ENCODE results near the gene FTSJ1.

FTSJ1 gene

GRCh38 chrX:48504261-48504660 lies 28.3 kb downstream of the FTSJ1 start:
- no peak overlapping the region for H3K9ac ChIP-seq (ENCODE audit: low read length)
- peaks cover 0 to 6% of the 10 kb centered on the region in 2 donors for H3K27me3 ChIP-seq (ENCODE audit: control insufficient read depth in 1 of 2, insufficient read depth in 2 of 2, low read length in 2 of 2)
- H3K27ac ChIP-seq (ENCODE audit: low read depth, low read length), result no peak overlapping the region
- H3K36me3 ChIP-seq (ENCODE audit: insufficient read depth, low read length), result no peaks in the 10 kb centered on the region
- H3K9me3 ChIP-seq (ENCODE audit: low read length), result no peaks in the 10 kb centered on the region
- H3K4me1 ChIP-seq (ENCODE audit: insufficient read depth, low read length), result no peaks in the 10 kb centered on the region
- no peak overlapping the region for H3K4me3 ChIP-seq (ENCODE audit: low read depth in 1 of 2, low read length in 2 of 2)

GRCh38 chrX:48505481-48505880 lies 29.5 kb downstream of the FTSJ1 start:
- Histone ChIP-seq H3K4me1 (ENCODE audit: insufficient read depth, low read length) (no peaks in the 10 kb centered on the region), H3K9ac (ENCODE audit: low read length) (no peak overlapping the region), H3K27me3 (ENCODE audit: control insufficient read depth in 1 of 2, insufficient read depth in 2 of 2, low read length in 2 of 2) (peaks cover 0 to 7% of the 10 kb centered on the region in 2 donors), H3K36me3 (ENCODE audit: insufficient read depth, low read length) (no peaks in the 10 kb centered on the region), H3K27ac (ENCODE audit: low read depth, low read length) (no peak overlapping the region), H3K9me3 (ENCODE audit: low read length) (no peaks in the 10 kb centered on the region), H3K4me3 (ENCODE audit: low read depth in 1 of 2, low read length in 2 of 2) (no peak overlapping the region)

GRCh38 chrX:48507246-48507645 lies 31.2 kb downstream of the FTSJ1 start:
- no peaks in the 10 kb centered on the region for H3K36me3 ChIP-seq (ENCODE audit: insufficient read depth, low read length)

GRCh38 chrX:48508400-48509244 lies 32.6 kb downstream of the FTSJ1 start, which contains the start of gene PORCN:
TSS of gene PORCN (plus strand) at chrX:48508992. CDS start at chrX:48509821, 829 bp downstream.
- Histone ChIP-seq H3K9ac (ENCODE audit: low read length) (peak within 1 kb of the TSS; percentile 53), H3K4me1 (ENCODE audit: insufficient read depth, low read length) (no peaks in the 10 kb centered on the region), H3K9me3 (ENCODE audit: low read length) (no peaks in the 10 kb centered on the region), H3K27me3 (ENCODE audit: control insufficient read depth in 1 of 2, insufficient read depth in 2 of 2, low read length in 2 of 2) (peaks cover 0 to 7% of the 10 kb centered on the region in 2 donors), H3K4me3 (ENCODE audit: low read depth in 1 of 2, low read length in 2 of 2) (peak within 1 kb of the TSS; percentile 71 to 81), H3K27ac (ENCODE audit: low read depth, low read length) (peak within 1 kb of the TSS; percentile 68), H3K36me3 (ENCODE audit: insufficient read depth, low read length) (no peaks in the 10 kb centered on the region)

More at GRCh38 chrX:48507246-48507645, 31.2 kb downstream of the FTSJ1 start:
- no peak overlapping the region for H3K27ac ChIP-seq (ENCODE audit: low read depth, low read length)
- no peaks in the 10 kb centered on the region for H3K4me1 ChIP-seq (ENCODE audit: insufficient read depth, low read length)
- H3K4me3 ChIP-seq (ENCODE audit: low read depth in 1 of 2, low read length in 2 of 2), result no peak overlapping the region
- no peak overlapping the region for H3K9ac ChIP-seq (ENCODE audit: low read length)
- H3K27me3 ChIP-seq (ENCODE audit: control insufficient read depth in 1 of 2, insufficient read depth in 2 of 2, low read length in 2 of 2), result peaks cover 0 to 7% of the 10 kb centered on the region in 2 donors
- H3K9me3 ChIP-seq (ENCODE audit: low read length), result no peaks in the 10 kb centered on the region

- no peaks in the 10 kb centered on the region for H3K4me1 ChIP-seq (ENCODE audit: insufficient read depth, low read length)
- peak overlapping the region; percentile 33 for H3K9ac ChIP-seq (ENCODE audit: low read length)
- no peaks in the 10 kb centered on the region for H3K36me3 ChIP-seq (ENCODE audit: insufficient read depth, low read length)
- H3K9me3 ChIP-seq (ENCODE audit: low read length), result no peaks in the 10 kb centered on the region
- peak overlapping the region; percentile 71 to 81 for H3K4me3 ChIP-seq (ENCODE audit: low read depth in 1 of 2, low read length in 2 of 2)
- peak overlapping the region; percentile 68 for H3K27ac ChIP-seq (ENCODE audit: low read depth, low read length)
- H3K27me3 ChIP-seq (ENCODE audit: control insufficient read depth in 1 of 2, insufficient read depth in 2 of 2, low read length in 2 of 2), result peaks cover 0 to 10% of the 10 kb centered on the region in 2 donors
Measured at GRCh38 chrX:48509245-48509590, 33.2 kb downstream of the FTSJ1 start.

GRCh38 chrX:48509619-48510018 lies 33.6 kb downstream of the FTSJ1 start:
- H3K27ac ChIP-seq (ENCODE audit: low read depth, low read length), result no peak overlapping the region
- peaks cover 0 to 14% of the 10 kb centered on the region in 2 donors for H3K27me3 ChIP-seq (ENCODE audit: control insufficient read depth in 1 of 2, insufficient read depth in 2 of 2, low read length in 2 of 2)
- peak overlapping the region; percentile 33 for H3K9ac ChIP-seq (ENCODE audit: low read length)
- H3K36me3 ChIP-seq (ENCODE audit: insufficient read depth, low read length), result peaks cover 2% of the 10 kb centered on the region
- H3K4me3 ChIP-seq (ENCODE audit: low read depth in 1 of 2, low read length in 2 of 2), result peak overlapping the region; percentile 71 to 81
- no peaks in the 10 kb centered on the region for H3K9me3 ChIP-seq (ENCODE audit: low read length)
- H3K4me1 ChIP-seq (ENCODE audit: insufficient read depth, low read length), result no peaks in the 10 kb centered on the region

- Histone ChIP-seq H3K4me1 (ENCODE audit: insufficient read depth, low read length) (no peaks in the 10 kb centered on the region), H3K27me3 (ENCODE audit: control insufficient read depth in 1 of 2, insufficient read depth in 2 of 2, low read length in 2 of 2) (peaks cover 0 to 17% of the 10 kb centered on the region in 2 donors), H3K27ac (ENCODE audit: low read depth, low read length) (no peak overlapping the region), H3K9ac (ENCODE audit: low read length) (no peak overlapping the region), H3K9me3 (ENCODE audit: low read length) (no peaks in the 10 kb centered on the region), H3K36me3 (ENCODE audit: insufficient read depth, low read length) (peaks cover 13% of the 10 kb centered on the region), H3K4me3 (ENCODE audit: low read depth in 1 of 2, low read length in 2 of 2) (no peak overlapping the region)
Measured at GRCh38 chrX:48511560-48511959, 35.6 kb downstream of the FTSJ1 start.

GRCh38 chrX:48512371-48512935 lies 36.5 kb downstream of the FTSJ1 start:
- peaks cover 13% of the 10 kb centered on the region for H3K36me3 ChIP-seq (ENCODE audit: insufficient read depth, low read length)
- no peaks in the 10 kb centered on the region for H3K4me1 ChIP-seq (ENCODE audit: insufficient read depth, low read length)
- H3K27me3 ChIP-seq (ENCODE audit: control insufficient read depth in 1 of 2, insufficient read depth in 2 of 2, low read length in 2 of 2), result peaks cover 0 to 17% of the 10 kb centered on the region in 2 donors
- no peak overlapping the region for H3K9ac ChIP-seq (ENCODE audit: low read length)
- H3K27ac ChIP-seq (ENCODE audit: low read depth, low read length), result no peak overlapping the region
- H3K4me3 ChIP-seq (ENCODE audit: low read depth in 1 of 2, low read length in 2 of 2), result no peak overlapping the region
- no peaks in the 10 kb centered on the region for H3K9me3 ChIP-seq (ENCODE audit: low read length)

- no peaks in the 10 kb centered on the region for H3K9me3 ChIP-seq (ENCODE audit: low read length)
- peaks cover 0 to 17% of the 10 kb centered on the region in 2 donors for H3K27me3 ChIP-seq (ENCODE audit: control insufficient read depth in 1 of 2, insufficient read depth in 2 of 2, low read length in 2 of 2)
- H3K4me1 ChIP-seq (ENCODE audit: insufficient read depth, low read length), result no peaks in the 10 kb centered on the region
- H3K9ac ChIP-seq (ENCODE audit: low read length), result no peak overlapping the region
- no peak overlapping the region for H3K4me3 ChIP-seq (ENCODE audit: low read depth in 1 of 2, low read length in 2 of 2)
- peaks cover 13% of the 10 kb centered on the region for H3K36me3 ChIP-seq (ENCODE audit: insufficient read depth, low read length)
- H3K27ac ChIP-seq (ENCODE audit: low read depth, low read length), result no peak overlapping the region
Measured at GRCh38 chrX:48513670-48514069, 37.7 kb downstream of the FTSJ1 start.

GRCh38 chrX:48514126-48514806 lies 38.3 kb downstream of the FTSJ1 start:
- H3K4me3 ChIP-seq (ENCODE audit: low read depth in 1 of 2, low read length in 2 of 2), result no peak overlapping the region
- no peak overlapping the region for H3K27ac ChIP-seq (ENCODE audit: low read depth, low read length)
- H3K9ac ChIP-seq (ENCODE audit: low read length), result no peak overlapping the region
- H3K36me3 ChIP-seq (ENCODE audit: insufficient read depth, low read length), result peaks cover 13% of the 10 kb centered on the region
- peaks cover 0 to 11% of the 10 kb centered on the region in 2 donors for H3K27me3 ChIP-seq (ENCODE audit: control insufficient read depth in 1 of 2, insufficient read depth in 2 of 2, low read length in 2 of 2)
- H3K4me1 ChIP-seq (ENCODE audit: insufficient read depth, low read length), result no peaks in the 10 kb centered on the region
- H3K9me3 ChIP-seq (ENCODE audit: low read length), result no peaks in the 10 kb centered on the region

- Histone ChIP-seq H3K9me3 (ENCODE audit: low read length) (no peaks in the 10 kb centered on the region), H3K4me3 (ENCODE audit: low read depth in 1 of 2, low read length in 2 of 2) (no peak overlapping the region), H3K9ac (ENCODE audit: low read length) (no peak overlapping the region), H3K4me1 (ENCODE audit: insufficient read depth, low read length) (no peaks in the 10 kb centered on the region), H3K27me3 (ENCODE audit: control insufficient read depth in 1 of 2, insufficient read depth in 2 of 2, low read length in 2 of 2) (peaks cover 0 to 10% of the 10 kb centered on the region in 2 donors), H3K27ac (ENCODE audit: low read depth, low read length) (no peak overlapping the region), H3K36me3 (ENCODE audit: insufficient read depth, low read length) (peaks cover 13% of the 10 kb centered on the region)
Measured at GRCh38 chrX:48514868-48515460, 39.0 kb downstream of the FTSJ1 start.

All from muscle layer of colon (tissue), 2 donors.